Peyer's patch (tissue), 4 donors: ENCODE measurements around the gene GNMT. TPM values are rescaled to one million over a fixed set of nuclear protein-coding genes. Genes with fewer than 3 reads are reported as not detected.

ENCODE experiments used
- DNase-seq, 3 donors: peaks; one replicate each; pipeline ENCODE4 v3.0.0-alpha.2; 2017 to 2019
- H3K27ac ChIP-seq, 4 donors: fragments of 200-600 bp; sonication (generic); one replicate each; pipeline ENCODE4 v1.5.1; 2016 to 2019
- H3K27me3 ChIP-seq, 2 donors: fragments of 200-600 bp; sonication (generic); one replicate each; pipeline ENCODE4 v1.5.1; 2019
- H3K36me3 ChIP-seq, 3 donors: fragments of 200-600 bp; sonication (generic); one replicate each; pipeline ENCODE4 v1.5.1; 2016 to 2019
- H3K4me1 ChIP-seq, 4 donors: fragments of 200-600 bp; sonication (generic); one replicate each; pipeline ENCODE4 v1.5.1; 2016 to 2019
- H3K4me3 ChIP-seq, 4 donors: fragments of 200-600 bp; sonication (generic); 1 replicate in 3 of 4; 2 replicates in 1 of 4; pipeline ENCODE4 v1.5.1; 2016 to 2019; ENCODE audit warnings: mild to moderate bottlenecking in 1 of 4
- H3K9me3 ChIP-seq, 4 donors: fragments of 200-600 bp; sonication (generic); one replicate each; pipeline ENCODE4 v1.5.1; 2016 to 2019; ENCODE audit warnings: mild to moderate bottlenecking in 1 of 4
- CTCF ChIP-seq, 6 experiments: fragments of 450-650 bp in 4 of 6; fragments of 200-600 bp in 2 of 6; sonication (generic) in 1 of 6; IDR thresholded peaks; one replicate each; pipeline ENCODE4 v1.5.1; 2017 to 2019; ENCODE audit warnings: antibody characterized with exemption in 6 of 6, mild to moderate bottlenecking in 3 of 6, moderate library complexity in 1 of 6
- POLR2A ChIP-seq, 2 donors: fragments of 450-650 bp; IDR thresholded peaks; one replicate each; pipeline ENCODE4 v1.5.1; 2017; ENCODE audit warnings: antibody characterized with exemption in 2 of 2, mild to moderate bottlenecking in 2 of 2, moderate library complexity in 2 of 2
- total RNA-seq, 4 donors: library from RNA; depleted of rRNA; stranded (reverse); fragments of >200 nt; gene quantifications; one replicate each; pipeline ENCODE4 v1.1.0, GENCODE V29; 2016

Gene GNMT
- total RNA-seq, 4 donors from 2014 or later, result 4.3 TPM; not detected in 3

GRCh38 chr6:42971746-42972327, 11.3 kb downstream of the GNMT start:
- TF ChIP-seq POLR2A (IDR thresholded peaks at IDR 0.05), result no peak
- H3K27me3 ChIP-seq, result no peaks in the 10 kb centered on the region
- no peak for DNase-seq
- no peaks in the 10 kb centered on the region for H3K9me3 ChIP-seq
- no peaks in the 10 kb centered on the region for H3K4me1 ChIP-seq
- no peak overlapping the region for H3K4me3 ChIP-seq
- H3K36me3 ChIP-seq, result peaks cover 0 to 22% (median 0%) of the 10 kb centered on the region in 3 donors
- H3K27ac ChIP-seq, result no peak overlapping the region

- H3K27me3 ChIP-seq, result no peaks in the 10 kb centered on the region
- no peak for DNase-seq
- H3K27ac ChIP-seq, result no peak overlapping the region
- peaks cover 0 to 4% (median 0%) of the 10 kb centered on the region in 3 donors for H3K36me3 ChIP-seq
- H3K4me3 ChIP-seq, result no peak overlapping the region
- peaks cover 0 to 5% (median 5%) of the 10 kb centered on the region in 4 donors for H3K4me1 ChIP-seq
- no peak for TF ChIP-seq CTCF (IDR thresholded peaks at IDR 0.05)
- no peak for TF ChIP-seq POLR2A (IDR thresholded peaks at IDR 0.05)
- no peaks in the 10 kb centered on the region for H3K9me3 ChIP-seq
Observed at GRCh38 chr6:42973926-42974325, 13.4 kb downstream of the GNMT start.

GRCh38 chr6:42974919-42975505, 14.5 kb downstream of the GNMT start:
- peaks cover 0 to 12% (median 7%) of the 10 kb centered on the region in 4 donors for H3K4me1 ChIP-seq
- H3K4me3 ChIP-seq, result no peak overlapping the region
- H3K27ac ChIP-seq, result no peak overlapping the region
- H3K9me3 ChIP-seq, result no peaks in the 10 kb centered on the region
- no peak for DNase-seq
- H3K36me3 ChIP-seq, result no peaks in the 10 kb centered on the region
- no peaks in the 10 kb centered on the region for H3K27me3 ChIP-seq
- TF ChIP-seq POLR2A (IDR thresholded peaks at IDR 0.05) (no peak), CTCF (IDR thresholded peaks at IDR 0.05) (no peak)

- H3K4me1 ChIP-seq, result peaks cover 0 to 14% (median 7%) of the 10 kb centered on the region in 4 donors
- no peak for TF ChIP-seq POLR2A (IDR thresholded peaks at IDR 0.05)
- TF ChIP-seq CTCF (IDR thresholded peaks at IDR 0.05), result no peak
- H3K4me3 ChIP-seq, result peak overlapping the region; percentile 88 to 96 (median 94)
- H3K27me3 ChIP-seq, result no peaks in the 10 kb centered on the region
- H3K27ac ChIP-seq, result peak overlapping the region; percentile 84 to 97 (median 94)
- peak in 2 of 3 donors; percentile 68 to 73 for DNase-seq
- no peaks in the 10 kb centered on the region for H3K9me3 ChIP-seq
- H3K36me3 ChIP-seq, result no peaks in the 10 kb centered on the region
Observed at GRCh38 chr6:42978487-42978838, 17.9 kb downstream of the GNMT start.

- Histone ChIP-seq H3K9me3 (no peaks in the 10 kb centered on the region), H3K27ac (peak within 1 kb of the TSS; percentile 84 to 97 (median 94)), H3K4me3 (peak within 1 kb of the TSS; percentile 88 to 96 (median 94)), H3K27me3 (no peaks in the 10 kb centered on the region), H3K36me3 (no peaks in the 10 kb centered on the region), H3K4me1 (peaks cover 0 to 18% (median 9%) of the 10 kb centered on the region in 4 donors)
- TF ChIP-seq CTCF (IDR thresholded peaks at IDR 0.05) (peak in 1 of 6 experiments; percentile 2), POLR2A (IDR thresholded peaks at IDR 0.05) (peak; percentile 74 to 87)
- peak; percentile 87 to 96 (median 91) for DNase-seq
Observed at GRCh38 chr6:42978839-42979522, 18.4 kb downstream of the GNMT start, which contains the start of gene PEX6. Gene PEX6 (minus strand): TSS chr6:42979181. CDS start chr6:42979150, 31 bp downstream.
